Measurements from ENCODE around the gene RRAD.

DNA sequence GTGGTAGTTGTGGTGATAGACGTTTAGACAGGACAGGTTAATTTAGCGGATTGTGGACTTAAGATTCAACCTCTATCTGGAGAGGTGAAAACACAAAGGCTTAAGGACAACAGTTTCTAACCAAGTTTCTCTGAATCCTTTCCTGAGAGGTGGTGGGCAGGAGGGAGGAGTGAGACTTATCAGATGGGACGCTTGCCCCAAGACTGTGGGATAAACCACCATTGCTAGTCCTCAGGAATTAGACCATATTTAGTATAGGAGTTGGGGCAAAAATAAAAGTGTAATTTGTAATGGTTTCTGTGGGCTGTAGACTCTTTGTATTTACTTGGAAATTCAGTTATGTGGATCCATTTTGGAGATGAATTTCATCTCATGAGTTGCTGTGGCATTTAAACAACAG, 38.4 kb downstream of the RRAD start:
- TF ChIP-seq FOS (IDR thresholded peaks at IDR 0.05; ENCODE audit: low read depth, low read length) (no peak), CTCF (conservative IDR thresholded peaks at IDR 0.05; ENCODE audit: low read depth, low read length) (no peak), CEBPB (IDR thresholded peaks at IDR 0.05; ENCODE audit: low read depth, low read length) (no peak), RAD21 (IDR thresholded peaks at IDR 0.05; ENCODE audit: low read length) (no peak), POLR2A (IDR thresholded peaks at IDR 0.05; ENCODE audit: low read depth, low read length) (no peak), RCOR1 (IDR thresholded peaks at IDR 0.05; ENCODE audit: insufficient replicate concordance, low read length) (no peak), MAFK (IDR thresholded peaks at IDR 0.05; ENCODE audit: low read depth, low read length) (no peak), MAZ (IDR thresholded peaks at IDR 0.05; ENCODE audit: borderline replicate concordance, low read depth, low read length) (no peak), ELK1 (IDR thresholded peaks at IDR 0.05; ENCODE audit: borderline replicate concordance, low read depth, low read length) (no peak), MXI1 (IDR thresholded peaks at IDR 0.05; ENCODE audit: borderline replicate concordance, low read depth, low read length) (no peak)

Data from IMR-90 (cell line).